ENCODE data around the gene POU3F4. TPM values are rescaled to one million over a fixed set of nuclear protein-coding genes. Genes with fewer than 3 reads are reported as not detected.

Gene POU3F4
- total RNA-seq, 3 donors from 2014 or later: not detected

DNA sequence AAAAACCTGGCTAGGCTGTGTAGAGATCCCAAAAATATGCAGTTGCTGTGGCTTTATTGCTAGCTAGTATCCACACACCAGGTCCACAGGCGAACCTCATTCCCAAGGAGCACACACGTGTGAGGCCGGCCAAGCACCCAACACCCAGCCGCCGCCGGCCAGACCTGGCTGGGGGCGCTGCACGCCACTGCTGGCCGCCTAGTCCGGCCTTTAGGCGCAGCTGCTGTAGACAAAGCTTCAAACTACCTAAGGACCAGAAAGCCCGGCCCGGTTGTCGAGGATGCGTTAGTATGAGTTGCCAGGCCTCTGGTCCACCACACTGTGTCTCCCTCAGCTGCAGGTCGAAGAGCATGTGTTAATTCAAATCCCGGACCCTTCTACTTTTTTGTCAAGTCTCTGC is 3.1 kb downstream of the POU3F4 start:
- Histone ChIP-seq H3K27ac (no peak overlapping the region), H3K36me3 (no peaks in the 10 kb centered on the region), H3K27me3 (peaks cover 8 to 84% of the 10 kb centered on the region in 2 donors), H3K4me1 (no peaks in the 10 kb centered on the region), H3K9me3 (no peaks in the 10 kb centered on the region), H3K4me3 (no peak overlapping the region)
- no peak for DNase-seq (ENCODE audit: low spot score in 2 of 2)
- intact Hi-C loops (cut with DNase I; ENCODE audit: low total_unique reads): no loop called here
- TF ChIP-seq POLR2AphosphoS5 (IDR thresholded peaks at IDR 0.05) (no peak), CTCF (IDR thresholded peaks at IDR 0.05) (no peak), POLR2A (IDR thresholded peaks at IDR 0.05) (no peak)

GRCh38 chrX:83512111-83512510 is 4.0 kb downstream of the POU3F4 start:
- Histone ChIP-seq H3K4me3 (no peak overlapping the region), H3K4me1 (no peaks in the 10 kb centered on the region), H3K27ac (no peak overlapping the region), H3K27me3 (peaks cover 8 to 83% of the 10 kb centered on the region in 2 donors), H3K9me3 (no peaks in the 10 kb centered on the region), H3K36me3 (no peaks in the 10 kb centered on the region)
- intact Hi-C loops (cut with DNase I; ENCODE audit: low total_unique reads): no loop called here
- TF ChIP-seq CTCF (IDR thresholded peaks at IDR 0.05) (no peak), POLR2A (IDR thresholded peaks at IDR 0.05) (no peak), POLR2AphosphoS5 (IDR thresholded peaks at IDR 0.05) (no peak)
- no peak for DNase-seq (ENCODE audit: low spot score in 2 of 2)

GRCh38 chrX:83516597-83516996 is 8.5 kb downstream of the POU3F4 start:
- intact Hi-C loops (cut with DNase I; ENCODE audit: low total_unique reads): no loop called here
- TF ChIP-seq CTCF (IDR thresholded peaks at IDR 0.05): no peak
- TF ChIP-seq POLR2AphosphoS5 (IDR thresholded peaks at IDR 0.05): no peak
- TF ChIP-seq POLR2A (IDR thresholded peaks at IDR 0.05): no peak

GRCh38 chrX:83521905-83522304 is 13.8 kb downstream of the POU3F4 start:
- DNase-seq (ENCODE audit: low spot score in 2 of 2): no peak
- Histone ChIP-seq H3K4me1 (no peaks in the 10 kb centered on the region), H3K27ac (no peak overlapping the region), H3K36me3 (no peaks in the 10 kb centered on the region), H3K4me3 (no peak overlapping the region), H3K9me3 (no peaks in the 10 kb centered on the region), H3K27me3 (peaks cover 0 to 57% of the 10 kb centered on the region in 2 donors)
- intact Hi-C loops (cut with DNase I; ENCODE audit: low total_unique reads): no loop called here
- no peak for TF ChIP-seq POLR2AphosphoS5 (IDR thresholded peaks at IDR 0.05)
- TF ChIP-seq POLR2A (IDR thresholded peaks at IDR 0.05): no peak
- no peak for TF ChIP-seq CTCF (IDR thresholded peaks at IDR 0.05)

More at GRCh38 chrX:83516597-83516996, 8.5 kb downstream of the POU3F4 start:
- no peak overlapping the region for H3K4me3 ChIP-seq
- no peak for DNase-seq (ENCODE audit: low spot score in 2 of 2)
- peaks cover 0 to 76% of the 10 kb centered on the region in 2 donors for H3K27me3 ChIP-seq
- no peaks in the 10 kb centered on the region for H3K9me3 ChIP-seq
- no peak overlapping the region for H3K27ac ChIP-seq
- no peaks in the 10 kb centered on the region for H3K4me1 ChIP-seq
- H3K36me3 ChIP-seq: no peaks in the 10 kb centered on the region

DNA sequence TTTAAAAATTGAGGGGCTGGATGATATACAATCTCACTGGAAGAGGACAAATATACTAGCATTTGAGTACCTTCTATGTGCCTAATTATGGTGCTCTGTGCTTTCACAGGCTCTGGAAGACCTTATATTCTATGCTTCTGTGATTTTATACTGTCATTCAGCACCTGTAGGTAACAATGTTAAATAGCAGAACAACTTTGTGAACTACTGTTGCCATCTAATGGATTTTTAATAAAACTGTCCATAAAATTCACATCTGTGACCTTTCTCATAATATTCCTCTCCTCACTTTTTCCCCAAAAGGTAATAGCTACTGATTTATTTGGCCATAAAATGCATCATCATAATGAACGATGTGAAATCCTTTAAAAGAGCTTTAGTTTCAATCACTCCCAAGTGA is 21.9 kb downstream of the POU3F4 start:
- H3K27ac ChIP-seq: no peak overlapping the region
- no peak for DNase-seq (ENCODE audit: low spot score in 2 of 2)
- TF ChIP-seq POLR2AphosphoS5 (IDR thresholded peaks at IDR 0.05) (no peak), CTCF (IDR thresholded peaks at IDR 0.05) (no peak), POLR2A (IDR thresholded peaks at IDR 0.05) (no peak)
- H3K27me3 ChIP-seq: peaks cover 0 to 49% of the 10 kb centered on the region in 2 donors
- H3K4me1 ChIP-seq: no peaks in the 10 kb centered on the region
- H3K36me3 ChIP-seq: no peaks in the 10 kb centered on the region
- H3K4me3 ChIP-seq: no peak overlapping the region
- intact Hi-C loops (cut with DNase I; ENCODE audit: low total_unique reads): no loop called here
- no peaks in the 10 kb centered on the region for H3K9me3 ChIP-seq

All from breast epithelium (tissue), 4 donors.